C4-2B (cell line): ENCODE measurements around the gene MRGPRF.

Experiments used
- CTCF ChIP-seq: fragments of 450-650 bp; conservative IDR thresholded peaks from 2 replicates; pipeline ENCODE4 v1.5.1; 2017; ENCODE audit warnings: mild to moderate bottlenecking
- ZFX ChIP-seq: fragments of 450-650 bp; IDR thresholded peaks from 2 replicates; pipeline ENCODE4 v1.6.1; 2017

- TF ChIP-seq CTCF (no peak), ZFX (no peak)
Observed at GRCh38 chr11:69007975-69008381, 5.1 kb downstream of the MRGPRF start.
